GM18861 (cell line): Measurements from ENCODE around the gene RIMBP2.
"Not testable (repeated sequence)": the region's sequence is repeated elsewhere in the genome, so short reads cannot be mapped to it uniquely, and the experiment has no call there.

ENCODE experiments used
- ATAC-seq: cut with Tn5 transposase; IDR thresholded peaks from one replicate; pipeline ENCODE4 v1.9.1; 2021; ENCODE audit not compliant: unreplicated experiment

The RIMBP2 gene

DNA sequence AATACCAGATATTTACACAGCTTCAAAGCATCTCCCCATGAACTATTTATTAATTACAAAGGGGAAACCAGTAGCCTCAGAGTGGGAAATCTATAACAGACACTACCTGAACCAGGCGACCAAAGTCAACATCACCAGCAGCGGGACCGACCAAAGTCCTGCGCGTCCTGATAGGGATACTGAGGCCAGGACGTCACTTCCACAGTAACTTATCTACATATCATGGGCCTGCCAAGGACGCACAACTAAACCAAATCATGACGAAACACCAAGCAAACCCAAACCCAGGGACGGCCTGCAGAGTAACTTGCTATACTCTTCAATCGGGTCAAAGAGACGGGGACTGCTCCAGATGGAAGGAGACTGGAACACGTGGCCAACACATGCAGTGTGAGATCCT is 26.0 kb upstream of the RIMBP2 start:
- no peak for ATAC-seq

DNA sequence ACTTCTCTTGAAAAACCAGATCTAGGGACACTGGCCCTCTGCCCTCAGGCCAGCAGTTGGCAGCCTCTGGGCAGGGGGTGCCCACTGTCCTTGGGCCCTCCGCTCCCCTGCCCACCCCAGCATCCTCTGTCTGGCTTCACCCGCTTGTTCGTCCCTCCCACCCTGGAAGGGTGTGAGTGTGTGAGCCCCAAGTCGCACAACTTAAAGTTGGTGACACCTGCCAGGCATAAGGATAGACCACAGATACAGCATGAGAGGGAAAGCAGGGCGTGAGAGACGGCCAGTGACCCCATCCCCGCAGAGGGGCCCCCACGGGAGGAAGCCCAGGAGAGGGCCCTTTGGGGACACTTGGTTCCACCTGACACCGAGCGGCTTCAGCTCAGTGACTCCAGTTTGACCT is 23.5 kb upstream of the RIMBP2 start:
- ATAC-seq = no peak

DNA sequence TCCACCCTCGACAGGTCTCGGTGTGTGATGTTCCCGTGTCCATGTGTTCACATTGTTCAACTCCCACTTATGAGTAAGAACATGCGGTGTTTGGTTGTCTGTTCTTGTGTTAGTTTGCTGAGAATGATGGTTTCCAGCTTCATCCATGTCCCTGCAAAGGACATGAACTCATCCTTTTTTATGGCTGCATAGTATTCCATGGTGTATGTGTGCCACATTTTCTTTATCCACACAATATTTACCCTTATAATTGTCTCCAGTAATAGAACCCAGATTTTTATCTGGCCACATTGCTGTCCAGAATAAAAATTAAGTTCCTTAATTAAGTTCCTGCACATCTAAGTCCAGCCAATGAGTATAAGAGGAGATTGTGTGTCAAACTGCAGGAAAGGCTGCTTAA is 22.3 kb upstream of the RIMBP2 start:
- ATAC-seq = not testable (repeated sequence)

DNA sequence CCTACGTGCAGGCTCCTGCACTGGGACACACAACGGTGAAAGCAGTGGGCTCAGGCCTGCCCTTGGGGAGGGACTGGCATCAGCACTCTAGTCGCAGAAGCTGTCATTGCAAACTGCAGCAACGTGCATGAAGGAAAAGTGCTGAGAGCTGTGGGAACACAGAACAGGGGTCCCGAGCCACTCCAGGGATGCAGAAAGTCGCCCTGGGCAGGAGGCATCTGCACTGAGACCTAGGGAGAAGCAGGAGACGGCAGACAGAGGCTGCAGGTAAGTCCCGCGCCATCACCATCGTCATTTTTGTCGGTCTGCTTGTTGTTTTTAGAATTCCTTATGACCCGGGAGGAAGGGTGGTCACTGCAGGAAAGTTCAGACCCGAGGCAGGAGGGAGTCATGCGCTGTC is 21.6 kb upstream of the RIMBP2 start:
- ATAC-seq = no peak

DNA sequence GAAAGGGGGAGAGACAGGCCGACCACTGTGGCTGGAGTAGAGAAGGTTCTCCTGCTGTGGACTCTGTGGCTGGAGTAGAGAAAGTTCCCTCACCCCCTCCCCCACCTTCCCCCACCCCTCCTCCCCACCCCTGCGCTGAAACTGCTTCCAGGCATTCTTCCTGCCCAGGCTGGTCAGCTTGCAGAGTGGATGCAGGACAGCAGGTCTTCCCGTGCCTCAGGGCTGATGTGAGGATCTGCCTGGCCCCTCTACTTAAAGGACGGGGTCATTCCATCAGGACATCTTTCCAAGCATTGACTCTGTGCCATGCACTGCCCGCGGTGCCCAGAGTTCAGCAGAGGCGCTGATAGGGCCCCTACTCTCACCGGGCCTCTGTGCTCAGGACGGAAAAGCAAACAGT is 13.2 kb upstream of the RIMBP2 start:
- no peak for ATAC-seq

DNA sequence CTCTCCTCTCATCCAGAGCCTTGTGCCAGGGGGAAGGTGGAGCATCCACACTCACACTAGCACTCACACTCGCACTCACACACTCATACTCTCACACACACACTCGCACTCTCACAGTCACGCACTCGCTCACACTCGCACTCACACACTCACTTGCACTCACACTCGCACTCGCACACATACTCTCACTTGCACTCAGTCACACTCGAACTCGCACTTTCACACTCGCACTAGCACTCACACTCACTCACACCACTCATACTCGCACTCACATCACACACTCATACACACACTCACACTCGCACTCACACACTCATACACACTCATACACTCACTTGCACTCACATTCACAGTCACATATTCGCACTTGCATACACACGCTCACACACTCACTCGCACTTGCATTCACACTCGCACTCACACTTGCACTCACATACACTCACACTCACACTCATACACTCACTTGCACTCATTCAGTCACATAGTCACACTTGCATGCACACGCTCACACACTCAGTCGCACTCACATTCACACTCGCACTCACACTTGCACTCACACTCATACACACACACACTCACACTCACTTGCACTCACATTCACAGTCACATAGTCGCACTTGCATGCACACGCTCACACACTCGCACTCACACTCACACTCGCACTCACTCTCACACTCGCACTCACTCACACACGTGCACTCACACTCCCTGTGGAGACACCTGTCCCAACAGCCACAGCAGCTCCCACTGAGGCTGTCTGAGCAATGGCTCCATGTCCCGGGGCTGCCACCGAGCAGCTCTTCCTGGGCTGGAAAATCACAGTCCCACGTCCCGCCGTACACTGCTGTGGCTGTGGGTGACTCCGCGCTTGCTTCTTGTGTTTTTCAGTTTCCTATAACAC is 12.3 kb upstream of the RIMBP2 start:
- no peak for ATAC-seq

DNA sequence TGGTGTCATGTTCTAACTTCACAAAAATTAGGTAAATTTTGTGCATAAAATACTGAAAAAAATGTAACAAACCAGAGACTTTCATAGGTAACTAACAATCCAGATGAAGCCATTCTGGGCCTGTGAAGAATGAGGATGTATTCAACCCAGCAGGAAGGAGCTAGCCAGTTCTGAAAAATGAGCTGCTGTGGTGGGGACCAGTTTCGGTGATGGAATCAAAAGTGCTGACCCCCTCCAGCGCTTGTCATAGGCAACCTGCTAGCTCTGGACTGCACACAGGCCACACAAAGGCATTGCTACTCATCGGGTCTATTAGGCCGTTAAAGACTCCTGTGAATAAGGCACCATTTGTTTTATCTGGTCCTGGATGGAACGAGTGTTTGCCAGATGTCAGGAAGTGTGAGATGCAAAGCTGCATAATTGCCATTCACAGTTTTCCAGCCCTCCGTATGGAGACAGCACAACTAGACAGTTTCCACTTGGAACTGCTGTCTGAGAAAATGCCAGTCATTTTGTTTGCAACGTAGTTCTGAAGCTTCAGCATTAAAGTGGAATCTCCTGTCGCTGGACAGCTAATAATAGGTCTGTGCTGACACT is 3.3 kb upstream of the RIMBP2 start:
- ATAC-seq = no peak

DNA sequence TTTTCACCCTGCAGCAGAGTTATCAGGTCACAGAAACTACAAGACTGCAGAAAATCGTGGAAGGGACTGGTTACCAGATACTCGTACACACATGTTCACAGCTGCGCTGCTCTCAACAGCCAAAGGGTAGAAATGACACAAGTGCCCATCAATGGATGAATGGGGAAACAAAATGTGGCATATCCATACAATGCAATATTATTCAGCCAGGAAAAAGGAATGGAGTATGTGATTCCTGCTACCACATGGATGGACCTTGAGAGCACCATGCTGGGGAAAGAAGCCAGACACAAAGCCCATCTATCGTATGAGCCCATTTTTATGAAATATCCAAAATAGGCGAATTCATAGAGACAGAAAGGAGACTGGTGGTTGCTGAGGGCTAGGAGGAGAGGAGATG is 1.7 kb upstream of the RIMBP2 start:
- ATAC-seq = no peak

DNA sequence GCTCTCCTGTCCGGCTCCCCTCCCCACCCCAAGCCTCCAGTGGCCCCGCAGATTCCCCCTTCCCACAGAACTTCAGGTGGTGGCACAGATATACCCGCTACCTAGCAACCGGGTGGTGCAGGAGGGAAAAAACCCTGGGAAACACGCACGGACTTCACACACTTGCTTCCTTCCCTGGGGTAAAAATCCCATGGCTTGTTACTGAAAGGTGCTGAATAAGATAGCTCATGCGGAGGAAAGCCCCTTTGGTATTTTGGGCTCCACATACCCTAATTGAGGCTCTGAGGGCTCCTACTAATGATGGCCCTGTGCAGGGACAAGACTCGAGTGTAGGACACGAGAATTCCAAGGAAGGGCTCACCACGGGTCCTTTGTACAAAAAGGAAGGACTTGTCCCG is 869 bp upstream of the RIMBP2 start:
- ATAC-seq = no peak

DNA sequence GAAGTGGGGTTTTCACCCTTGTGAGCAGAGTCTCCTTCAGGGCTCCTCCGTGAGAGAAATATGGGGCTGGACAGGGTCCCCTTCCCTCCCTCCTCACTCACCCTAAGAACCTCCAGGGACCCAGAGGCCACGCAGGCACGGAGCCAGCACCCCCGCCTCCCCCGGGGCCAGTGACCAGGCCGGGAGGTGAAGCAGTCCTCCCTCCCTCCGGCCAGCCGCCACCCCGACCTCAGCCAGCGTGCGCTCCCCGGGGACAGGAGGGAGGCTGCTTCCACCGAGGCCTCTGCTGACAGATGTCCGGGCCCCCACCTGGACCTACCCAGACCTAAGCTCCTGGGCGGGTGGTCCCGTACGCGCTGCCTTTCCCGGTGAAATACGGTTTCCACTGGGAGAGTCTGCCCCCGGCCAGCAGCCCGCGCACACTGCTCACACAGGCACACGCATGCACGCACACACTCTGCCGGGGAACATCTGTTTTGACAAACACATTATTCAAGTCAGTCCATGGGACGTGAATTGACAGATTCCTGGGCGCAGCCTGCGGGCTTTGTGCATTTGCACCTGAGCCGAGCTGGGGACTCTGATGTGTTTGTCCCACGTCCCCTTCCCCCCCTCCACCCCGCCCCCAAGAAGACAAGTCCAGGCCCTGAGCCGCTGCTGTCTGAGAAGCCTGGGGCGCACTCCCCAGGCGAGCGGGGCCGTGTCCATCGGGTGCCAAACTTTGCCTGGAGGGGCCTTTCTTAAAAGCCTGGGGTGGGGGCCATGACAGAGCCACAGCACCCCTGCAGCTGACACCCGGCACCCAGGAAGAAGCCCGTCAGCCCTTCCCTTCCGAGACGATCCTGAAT is 725 bp downstream of the RIMBP2 start:
- no peak for ATAC-seq

DNA sequence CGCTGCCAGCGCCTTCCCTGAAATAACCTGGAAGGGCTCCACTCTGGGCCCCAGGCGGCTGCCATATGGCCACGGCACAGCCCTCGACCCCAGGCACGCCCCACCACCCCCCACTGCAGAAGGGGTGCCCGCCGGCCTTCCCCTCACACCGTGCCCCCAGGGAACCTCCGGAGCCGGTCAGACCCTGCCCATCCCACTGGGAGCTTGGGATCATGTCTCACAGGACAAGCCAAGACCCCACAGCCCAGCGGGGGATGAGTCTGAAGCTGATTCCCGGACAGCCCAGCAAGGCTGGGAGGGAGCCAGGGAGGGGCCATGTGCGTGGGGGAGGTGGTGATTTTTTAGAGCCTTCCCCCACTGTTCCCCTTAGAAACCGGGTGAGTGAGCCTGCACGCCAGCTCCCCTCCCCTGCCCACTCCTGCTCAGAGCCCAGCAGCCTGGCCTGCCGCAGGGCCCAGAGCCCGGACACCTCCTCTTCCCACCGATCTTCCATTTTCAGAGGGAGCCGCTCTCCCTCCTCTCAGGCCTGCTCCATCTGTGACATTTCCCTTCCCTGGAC is 1.4 kb downstream of the RIMBP2 start:
- no peak for ATAC-seq

DNA sequence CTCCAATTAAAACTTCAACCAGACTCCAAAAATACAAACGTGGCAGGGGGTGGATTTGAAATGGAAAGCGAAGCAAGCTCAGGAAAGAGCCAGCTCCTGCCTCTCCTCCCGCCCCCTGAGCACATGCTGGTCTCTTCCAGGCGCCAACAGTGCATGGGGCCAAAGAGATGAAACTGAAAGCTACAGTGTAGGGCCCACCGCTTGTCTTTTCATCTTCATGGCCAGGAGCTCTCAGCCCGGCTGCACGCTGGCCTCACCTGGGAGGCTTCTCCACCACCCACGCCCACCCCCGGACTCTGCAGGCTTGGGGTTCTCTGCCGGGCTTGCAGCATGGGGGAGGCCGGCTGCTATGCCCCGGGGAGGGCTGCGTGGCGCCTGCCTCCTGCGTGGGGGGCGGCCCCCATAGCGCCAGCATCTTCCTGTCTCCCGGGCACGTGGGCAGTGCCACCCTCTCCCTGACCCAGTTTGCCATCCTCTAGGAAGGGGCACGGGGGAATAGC is 2.0 kb downstream of the RIMBP2 start:
- no peak for ATAC-seq

DNA sequence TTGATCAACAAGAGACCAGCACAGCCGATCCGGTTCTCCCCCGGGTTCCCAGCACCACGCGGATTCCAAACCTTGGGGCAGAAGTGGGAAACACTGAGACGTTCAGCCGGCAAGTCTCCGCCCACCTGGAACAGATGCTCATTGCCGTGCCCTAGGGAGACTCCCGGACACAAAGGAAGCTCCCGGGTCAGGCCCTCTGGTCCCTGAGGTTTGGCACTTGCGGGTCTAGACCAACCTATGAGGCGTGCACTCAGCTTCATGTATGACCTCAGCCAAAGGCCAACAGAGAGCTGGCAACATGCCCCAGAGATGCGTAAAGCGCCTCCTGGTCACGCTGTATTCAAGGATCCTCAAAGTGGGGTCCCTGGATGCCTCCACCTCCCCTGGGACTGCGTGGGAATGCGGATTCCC is 2.5 kb downstream of the RIMBP2 start:
- ATAC-seq = no peak

DNA sequence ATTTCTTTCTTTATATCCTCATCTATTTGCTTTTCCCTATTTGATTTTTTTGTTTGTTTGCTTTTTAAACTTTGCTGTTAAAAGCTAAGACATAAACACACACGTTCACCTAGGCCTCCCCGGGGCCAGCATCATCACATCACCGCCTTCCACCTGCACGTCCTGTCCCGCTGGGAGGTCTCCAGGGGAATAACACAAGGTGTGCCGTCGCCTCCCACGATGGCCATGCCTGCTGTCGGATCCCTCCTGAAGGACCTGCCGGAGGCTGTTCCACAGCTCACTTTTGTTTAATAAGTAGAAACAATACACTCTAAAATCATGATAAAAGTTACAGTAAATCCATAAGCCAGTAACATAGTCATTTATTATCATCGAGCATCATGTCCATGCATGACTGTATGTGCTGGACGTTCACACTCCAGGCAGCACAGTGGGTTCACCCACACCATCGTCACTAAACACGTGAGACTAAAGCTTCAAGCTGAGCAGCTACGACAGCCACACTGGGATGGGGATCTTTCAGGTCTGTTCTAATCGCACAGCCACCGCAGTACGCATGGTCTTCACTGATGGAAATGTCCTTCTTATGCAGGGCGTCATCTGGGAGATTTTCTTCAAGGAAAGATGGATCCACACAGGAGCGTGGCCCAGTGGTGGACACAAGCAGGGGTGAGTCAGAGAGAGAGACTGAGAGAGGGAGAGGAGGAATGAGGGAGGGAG is 3.6 kb downstream of the RIMBP2 start:
- ATAC-seq = no peak

DNA sequence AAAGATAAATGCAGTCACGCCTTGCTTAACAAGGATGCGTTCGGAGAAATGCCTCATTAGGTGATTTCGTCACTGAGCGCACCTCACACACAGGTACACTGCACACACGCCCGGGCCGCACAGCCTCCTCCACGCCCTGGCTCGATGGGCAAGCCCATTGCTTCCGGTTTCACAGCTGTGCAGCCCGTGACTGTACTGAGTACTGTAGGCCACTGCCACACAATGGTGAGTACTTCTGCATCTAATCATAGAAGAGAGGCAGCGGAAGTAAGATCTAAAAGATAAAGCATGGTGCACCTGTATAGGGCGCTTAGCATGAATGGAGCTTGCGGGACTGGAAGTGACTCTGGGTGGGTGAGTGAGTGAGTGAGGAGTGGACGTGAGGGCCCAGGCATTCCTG is 4.3 kb downstream of the RIMBP2 start:
- no peak for ATAC-seq

DNA sequence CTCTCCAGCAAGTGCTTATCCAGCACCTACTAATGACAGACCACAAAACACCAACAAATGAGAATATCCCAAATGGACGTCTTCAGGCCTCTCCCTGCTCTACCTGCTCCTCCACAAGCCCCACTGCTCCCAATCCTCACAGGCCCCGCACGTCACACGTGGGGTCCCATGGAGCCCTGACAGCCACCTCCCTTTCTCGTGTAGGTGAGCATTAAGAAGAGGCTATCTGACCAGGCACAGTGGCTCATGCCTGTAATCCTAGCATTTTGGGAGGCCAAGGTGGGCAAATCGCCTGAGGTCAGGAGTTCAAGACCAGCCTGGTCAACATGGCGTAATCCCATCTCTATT is 5.4 kb downstream of the RIMBP2 start:
- ATAC-seq = no peak

DNA sequence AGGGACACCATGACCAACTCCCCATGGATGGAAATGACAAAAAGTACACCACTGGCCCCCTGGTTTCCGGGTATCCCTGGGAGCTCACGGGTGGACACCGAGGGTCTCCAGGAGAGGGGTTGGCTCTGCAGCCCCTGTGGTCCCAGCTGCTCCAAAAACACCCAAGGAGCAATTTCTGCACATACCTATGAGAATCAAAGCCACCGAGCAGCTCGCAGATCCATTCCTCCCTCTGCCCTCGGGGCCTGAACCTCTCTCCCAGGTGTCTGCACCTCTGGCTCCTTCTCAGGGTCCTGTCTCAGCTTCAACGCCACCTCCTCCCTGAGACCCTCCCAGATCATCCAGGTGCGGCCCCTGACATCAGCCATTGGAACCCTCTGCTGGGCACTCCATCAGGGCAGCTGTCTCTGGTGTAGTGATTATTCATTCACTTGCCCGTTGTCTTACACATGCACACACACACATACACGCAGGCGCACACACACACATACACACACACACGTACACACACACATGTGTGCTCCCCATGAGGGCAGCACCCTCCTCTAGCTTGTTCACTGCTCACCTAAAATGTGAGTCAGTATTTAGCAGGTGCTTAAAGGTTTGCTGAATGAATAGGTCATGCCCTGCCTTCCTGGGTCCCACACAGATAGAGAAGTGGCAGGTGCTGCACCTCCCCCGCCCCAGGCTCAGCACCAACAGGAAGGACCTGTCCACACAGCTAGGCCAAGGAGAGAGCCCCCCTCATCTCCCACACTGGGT is 5.9 kb downstream of the RIMBP2 start:
- no peak for ATAC-seq

DNA sequence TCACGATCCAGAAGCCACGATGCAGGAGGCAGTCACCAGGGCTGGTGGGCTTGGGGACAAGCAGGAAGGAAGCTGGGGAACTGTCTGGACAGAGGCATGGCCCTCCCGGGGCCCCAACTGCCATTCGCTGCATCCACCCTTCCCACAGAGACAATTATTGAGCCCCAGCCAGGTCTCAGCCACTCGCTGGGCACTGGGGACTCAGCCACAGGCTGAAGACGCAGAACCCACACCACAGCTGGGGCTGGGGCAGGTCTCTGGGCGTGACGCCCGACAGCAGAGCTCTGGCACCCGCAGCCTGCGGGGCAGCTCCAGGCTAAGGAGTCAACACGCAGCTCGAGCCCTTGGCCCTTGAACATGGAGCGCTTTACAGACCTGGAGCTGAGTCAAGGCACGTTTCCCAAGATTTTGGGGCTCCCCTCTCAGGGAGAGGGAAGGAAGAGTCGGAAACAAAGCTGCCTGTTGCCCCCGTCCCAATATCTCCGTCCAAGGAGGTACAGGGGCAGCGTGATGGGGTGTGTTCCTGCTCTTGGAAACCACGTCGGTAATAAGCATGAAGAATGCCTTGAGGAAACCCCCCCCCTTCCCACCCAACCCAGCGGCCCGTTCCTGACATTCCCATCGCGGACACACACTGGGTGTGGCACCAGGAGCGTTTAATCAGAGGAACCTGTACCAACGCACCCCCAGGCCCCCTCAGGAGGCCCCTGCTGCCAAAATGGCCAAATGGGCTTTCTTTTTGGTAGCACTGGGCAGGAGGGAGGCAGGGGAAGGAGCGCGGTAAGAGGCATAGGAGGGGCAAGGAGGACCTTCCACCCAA is 6.7 kb downstream of the RIMBP2 start:
- no peak for ATAC-seq

DNA sequence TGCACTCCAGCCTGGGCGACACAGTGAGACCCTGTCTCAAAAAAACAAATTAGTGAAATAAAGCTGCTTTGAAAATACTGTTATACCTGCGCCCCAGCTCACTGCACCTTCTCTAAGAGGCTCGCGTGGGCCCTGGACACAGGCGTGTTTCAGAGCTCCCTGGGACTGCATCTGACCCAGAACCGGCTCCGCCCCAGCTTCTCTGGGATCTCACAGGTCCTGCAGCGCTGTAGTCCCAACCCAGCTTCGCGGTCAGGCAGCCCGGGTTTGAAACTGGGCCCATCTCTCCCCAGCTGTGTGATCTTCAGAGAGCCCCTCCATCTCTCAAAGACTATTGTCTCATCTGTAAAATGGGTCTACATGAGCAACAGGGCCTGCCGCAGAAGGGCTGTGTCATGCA is 7.5 kb downstream of the RIMBP2 start:
- no peak for ATAC-seq
